ENCODE measurements around the gene USP15. TPM values are rescaled to one million over a fixed set of nuclear protein-coding genes. Genes with fewer than 3 reads are reported as not detected.
A peak's percentile ranks its signal among the peaks of the same experiment; 100 is the strongest.

The USP15 gene
- total RNA-seq, 4 donors from 2014 or later: 70.8 to 99.4 (median 77.9) TPM

- Histone ChIP-seq H3K27me3 (peaks cover 0 to 24% of the 10 kb centered on the region in 2 donors), H3K9me3 (peaks cover 0 to 24% (median 4%) of the 10 kb centered on the region in 4 donors), H3K4me1 (peaks cover 0 to under 1% (median 0%) of the 10 kb centered on the region in 4 donors), H3K36me3 (no peaks in the 10 kb centered on the region), H3K27ac (no peak overlapping the region), H3K4me3 (no peak overlapping the region)
- TF ChIP-seq POLR2A (IDR thresholded peaks at IDR 0.05): no peak
- DNase-seq (ENCODE audit: low spot score in 2 of 2): no peak
Observed at GRCh38 chr12:62429457-62429856, 169.3 kb downstream of the USP15 start.

- H3K36me3 ChIP-seq: no peaks in the 10 kb centered on the region
- WGBS, 2 donors: 42 to 43% methylated on average over 16 of the region's 16 CpGs
- H3K27ac ChIP-seq: no peak overlapping the region
- peaks cover 0 to 6% (median 0%) of the 10 kb centered on the region in 4 donors for H3K9me3 ChIP-seq
- no peak for DNase-seq (ENCODE audit: low spot score in 2 of 2)
- peak overlapping the region; percentile 5 to 55 (median 49) for H3K4me3 ChIP-seq
- H3K4me1 ChIP-seq: peaks cover 0 to 19% (median 6%) of the 10 kb centered on the region in 4 donors
- TF ChIP-seq POLR2A (IDR thresholded peaks at IDR 0.05) (no peak), CTCF (IDR thresholded peaks at IDR 0.05) (no peak)
- H3K27me3 ChIP-seq: peaks cover 0 to 31% of the 10 kb centered on the region in 2 donors
Observed at GRCh38 chr12:62434494-62435302, 174.5 kb downstream of the USP15 start.

GRCh38 chr12:62435303-62436163 lies 175.3 kb downstream of the USP15 start:
- 0 to 2% methylated on average over 25 to 28 of the region's 29 CpGs for WGBS, 2 donors
- Histone ChIP-seq H3K27me3 (peaks cover 0 to 28% of the 10 kb centered on the region in 2 donors), H3K36me3 (no peaks in the 10 kb centered on the region), H3K27ac (no peak overlapping the region), H3K4me1 (peaks cover 0 to 19% (median 6%) of the 10 kb centered on the region in 4 donors), H3K9me3 (peaks cover 0 to 2% (median 0%) of the 10 kb centered on the region in 4 donors), H3K4me3 (peak overlapping the region; percentile 5 to 55 (median 49))
- peak in 1 of 2 donors; percentile 15 for DNase-seq (ENCODE audit: low spot score in 2 of 2)
- TF ChIP-seq EP300 (IDR thresholded peaks at IDR 0.05) (no peak), CTCF (IDR thresholded peaks at IDR 0.05) (peak in 3 of 5 experiments; percentile 39 to 49 (median 43))

- no peak overlapping the region for H3K27ac ChIP-seq
- TF ChIP-seq CTCF (IDR thresholded peaks at IDR 0.05) (no peak), EP300 (IDR thresholded peaks at IDR 0.05) (no peak), POLR2A (IDR thresholded peaks at IDR 0.05) (no peak)
- peaks cover 0 to 19% (median 6%) of the 10 kb centered on the region in 4 donors for H3K4me1 ChIP-seq
- peak overlapping the region in 1 of 4 donors; percentile 47 for H3K4me3 ChIP-seq
- no peaks in the 10 kb centered on the region for H3K36me3 ChIP-seq
- H3K27me3 ChIP-seq: peaks cover 0 to 24% of the 10 kb centered on the region in 2 donors
- no peak for DNase-seq (ENCODE audit: low spot score in 2 of 2)
- H3K9me3 ChIP-seq: peaks cover 0 to 5% (median 1%) of the 10 kb centered on the region in 4 donors
- WGBS, 2 donors: 68 to 88% methylated on average over 2 to 12 of the region's 12 CpGs
Observed at GRCh38 chr12:62436164-62436503, 175.9 kb downstream of the USP15 start.

GRCh38 chr12:62438098-62438692 lies 178.0 kb downstream of the USP15 start:
- peak in 1 of 2 donors; percentile 76 for DNase-seq (ENCODE audit: low spot score in 2 of 2)
- Histone ChIP-seq H3K36me3 (no peaks in the 10 kb centered on the region), H3K4me3 (no peak overlapping the region), H3K27me3 (peaks cover 0 to 17% of the 10 kb centered on the region in 2 donors), H3K4me1 (peaks cover 0 to 19% (median 6%) of the 10 kb centered on the region in 4 donors), H3K27ac (no peak overlapping the region), H3K9me3 (peaks cover 0 to 25% (median 6%) of the 10 kb centered on the region in 4 donors)
- TF ChIP-seq CTCF (IDR thresholded peaks at IDR 0.05) (peak; percentile 36 to 71 (median 45)), POLR2A (IDR thresholded peaks at IDR 0.05) (no peak), EP300 (IDR thresholded peaks at IDR 0.05) (no peak)
- WGBS, 2 donors: 10 to 16% methylated on average over 6 of the region's 6 CpGs

Data from tibial nerve (tissue), 4 donors.